HL-60 (cell line): ENCODE results near the gene CARD18.

Experiments used
- DNase-seq, 2 experiments: peaks; one replicate each; pipeline ENCODE4 v3.0.0-alpha.2; 2010 to 2020; ENCODE audit warnings: low read depth in 1 of 2, low spot score in 1 of 2
- H3K27ac ChIP-seq: fragments of 250-450 bp; sonication (Bioruptor Pico); replicated peaks from 2 replicates; pipeline ENCODE4 v1.5.1; 2020; ENCODE audit warnings: mild to moderate bottlenecking, moderate library complexity
- H3K27me3 ChIP-seq: fragments of 250-450 bp; sonication (Bioruptor Pico); 2 replicates; pipeline ENCODE4 v1.5.1; 2021; ENCODE audit warnings: mild to moderate bottlenecking, moderate library complexity; ENCODE audit not compliant: insufficient read depth, poor library complexity, severe bottlenecking
- H3K4me3 ChIP-seq: replicated peaks from 2 replicates; pipeline ENCODE4 v1.5.1; 2011; ENCODE audit warnings: mild to moderate bottlenecking, control low read depth, low read length; ENCODE audit not compliant: insufficient read depth
- GABPA ChIP-seq: IDR thresholded peaks from 2 replicates; pipeline ENCODE4 v1.6.1; 2012; ENCODE audit warnings: low read depth
- POLR2AphosphoS5 ChIP-seq: IDR thresholded peaks from 2 replicates; pipeline ENCODE4 v1.6.1; 2012; ENCODE audit warnings: low read depth
- SPI1 ChIP-seq: IDR thresholded peaks from 2 replicates; pipeline ENCODE4 v1.6.1; 2012; ENCODE audit warnings: low read depth, mild to moderate bottlenecking, borderline replicate concordance
- TF ChIP-seq, protein P1 (sequence below): IDR thresholded peaks from 2 replicates; pipeline ENCODE4 v1.6.1; 2012; ENCODE audit warnings: low read depth; ENCODE audit not compliant: insufficient replicate concordance
- TF ChIP-seq, protein P2 (sequence below): IDR thresholded peaks from one replicate; pipeline ENCODE4 v1.5.1; 2011; ENCODE audit warnings: low read length, control low read depth, inconsistent platforms; ENCODE audit not compliant: insufficient read depth

CARD18 gene

DNA sequence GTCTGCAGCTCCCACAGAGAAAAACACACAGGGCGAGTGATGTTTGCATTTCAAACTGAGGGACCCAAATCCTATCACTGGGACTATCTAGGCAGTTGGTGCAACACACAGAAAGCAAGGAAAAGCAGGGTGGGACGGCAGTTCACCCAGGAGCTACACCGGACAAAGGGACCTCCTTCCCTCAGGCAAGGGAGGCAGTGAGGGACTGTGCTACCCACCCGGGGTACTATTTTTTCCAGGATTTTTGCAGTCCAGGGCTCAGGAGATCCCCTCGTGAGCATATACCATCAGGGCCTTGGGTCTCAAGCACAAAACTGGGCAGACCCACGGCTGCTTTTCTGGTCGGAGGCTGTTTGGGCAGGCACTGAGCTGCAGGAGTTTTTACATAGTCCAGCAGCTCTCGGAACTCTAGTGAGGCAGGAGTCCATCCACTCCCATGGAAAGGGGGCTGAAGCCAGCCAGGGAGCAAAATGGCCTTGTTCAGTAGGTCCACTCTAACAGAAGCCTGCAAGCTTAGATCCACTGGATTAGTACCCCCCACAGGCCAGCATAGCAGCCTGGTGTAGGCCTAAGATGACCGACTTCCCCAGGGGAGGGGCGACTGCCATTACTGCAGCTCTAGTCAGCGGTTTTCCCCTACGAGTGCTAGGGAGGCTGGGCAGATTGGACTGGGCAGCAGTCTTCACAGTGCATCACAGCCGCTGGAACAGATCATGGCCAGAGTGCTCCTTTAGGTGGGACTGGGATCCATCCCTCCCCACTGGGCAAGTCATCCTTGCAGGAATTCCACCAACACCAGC is 28.2 kb downstream of the CARD18 start:
- DNase-seq = no peak

DNA sequence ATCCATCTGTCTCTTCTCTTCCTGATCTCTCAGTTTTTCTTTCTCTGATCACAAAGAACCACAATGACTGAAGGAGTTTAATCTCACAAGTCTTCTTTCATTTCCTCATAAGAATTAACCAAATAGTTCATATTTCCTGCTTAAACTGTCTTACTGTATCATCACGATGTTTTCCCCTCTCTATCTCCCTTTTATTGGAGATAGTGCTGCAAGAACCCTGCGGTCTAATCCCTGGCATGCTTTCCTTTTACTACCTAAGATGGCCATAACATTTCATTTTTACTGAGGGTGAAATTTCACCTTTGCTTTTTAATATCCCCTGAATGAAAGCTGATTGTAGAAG is 28.9 kb downstream of the CARD18 start:
- no peaks in the 10 kb centered on the region for H3K27me3 ChIP-seq
- no peak for DNase-seq
- H3K27ac ChIP-seq = no peak overlapping the region
- TF ChIP-seq, protein P1, sequence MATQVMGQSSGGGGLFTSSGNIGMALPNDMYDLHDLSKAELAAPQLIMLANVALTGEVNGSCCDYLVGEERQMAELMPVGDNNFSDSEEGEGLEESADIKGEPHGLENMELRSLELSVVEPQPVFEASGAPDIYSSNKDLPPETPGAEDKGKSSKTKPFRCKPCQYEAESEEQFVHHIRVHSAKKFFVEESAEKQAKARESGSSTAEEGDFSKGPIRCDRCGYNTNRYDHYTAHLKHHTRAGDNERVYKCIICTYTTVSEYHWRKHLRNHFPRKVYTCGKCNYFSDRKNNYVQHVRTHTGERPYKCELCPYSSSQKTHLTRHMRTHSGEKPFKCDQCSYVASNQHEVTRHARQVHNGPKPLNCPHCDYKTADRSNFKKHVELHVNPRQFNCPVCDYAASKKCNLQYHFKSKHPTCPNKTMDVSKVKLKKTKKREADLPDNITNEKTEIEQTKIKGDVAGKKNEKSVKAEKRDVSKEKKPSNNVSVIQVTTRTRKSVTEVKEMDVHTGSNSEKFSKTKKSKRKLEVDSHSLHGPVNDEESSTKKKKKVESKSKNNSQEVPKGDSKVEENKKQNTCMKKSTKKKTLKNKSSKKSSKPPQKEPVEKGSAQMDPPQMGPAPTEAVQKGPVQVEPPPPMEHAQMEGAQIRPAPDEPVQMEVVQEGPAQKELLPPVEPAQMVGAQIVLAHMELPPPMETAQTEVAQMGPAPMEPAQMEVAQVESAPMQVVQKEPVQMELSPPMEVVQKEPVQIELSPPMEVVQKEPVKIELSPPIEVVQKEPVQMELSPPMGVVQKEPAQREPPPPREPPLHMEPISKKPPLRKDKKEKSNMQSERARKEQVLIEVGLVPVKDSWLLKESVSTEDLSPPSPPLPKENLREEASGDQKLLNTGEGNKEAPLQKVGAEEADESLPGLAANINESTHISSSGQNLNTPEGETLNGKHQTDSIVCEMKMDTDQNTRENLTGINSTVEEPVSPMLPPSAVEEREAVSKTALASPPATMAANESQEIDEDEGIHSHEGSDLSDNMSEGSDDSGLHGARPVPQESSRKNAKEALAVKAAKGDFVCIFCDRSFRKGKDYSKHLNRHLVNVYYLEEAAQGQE = no peak
- TF ChIP-seq SPI1 (no peak), GABPA (no peak), POLR2AphosphoS5 (no peak)
- TF ChIP-seq, protein P2, sequence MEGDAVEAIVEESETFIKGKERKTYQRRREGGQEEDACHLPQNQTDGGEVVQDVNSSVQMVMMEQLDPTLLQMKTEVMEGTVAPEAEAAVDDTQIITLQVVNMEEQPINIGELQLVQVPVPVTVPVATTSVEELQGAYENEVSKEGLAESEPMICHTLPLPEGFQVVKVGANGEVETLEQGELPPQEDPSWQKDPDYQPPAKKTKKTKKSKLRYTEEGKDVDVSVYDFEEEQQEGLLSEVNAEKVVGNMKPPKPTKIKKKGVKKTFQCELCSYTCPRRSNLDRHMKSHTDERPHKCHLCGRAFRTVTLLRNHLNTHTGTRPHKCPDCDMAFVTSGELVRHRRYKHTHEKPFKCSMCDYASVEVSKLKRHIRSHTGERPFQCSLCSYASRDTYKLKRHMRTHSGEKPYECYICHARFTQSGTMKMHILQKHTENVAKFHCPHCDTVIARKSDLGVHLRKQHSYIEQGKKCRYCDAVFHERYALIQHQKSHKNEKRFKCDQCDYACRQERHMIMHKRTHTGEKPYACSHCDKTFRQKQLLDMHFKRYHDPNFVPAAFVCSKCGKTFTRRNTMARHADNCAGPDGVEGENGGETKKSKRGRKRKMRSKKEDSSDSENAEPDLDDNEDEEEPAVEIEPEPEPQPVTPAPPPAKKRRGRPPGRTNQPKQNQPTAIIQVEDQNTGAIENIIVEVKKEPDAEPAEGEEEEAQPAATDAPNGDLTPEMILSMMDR = no peak
- no peak overlapping the region for H3K4me3 ChIP-seq

More for the DNA sequence above, 28.2 kb downstream of the CARD18 start:
- no peaks in the 10 kb centered on the region for H3K27me3 ChIP-seq
- no peak overlapping the region for H3K4me3 ChIP-seq
- TF ChIP-seq, protein P1 = no peak
- TF ChIP-seq POLR2AphosphoS5 (no peak), SPI1 (no peak), GABPA (no peak)
- TF ChIP-seq, protein P2 = no peak
- H3K27ac ChIP-seq = no peak overlapping the region

GRCh38 chr11:105109855-105110687 is 29.5 kb downstream of the CARD18 start:
- Histone ChIP-seq H3K27ac (no peak overlapping the region), H3K4me3 (no peak overlapping the region), H3K27me3 (no peaks in the 10 kb centered on the region)
- DNase-seq = no peak
- no peak for TF ChIP-seq SPI1
- TF ChIP-seq POLR2AphosphoS5 = no peak
- TF ChIP-seq, protein P2 = no peak
- TF ChIP-seq, protein P1 = no peak
- TF ChIP-seq GABPA = no peak
